Stimulated activated CD4-positive, alpha-beta T cell treated with anti-CD3 and anti-CD28 coated beads, TNF-alpha, amount 100 ng/mL, for 1 hour (primary cell): Measurements from ENCODE around the gene RNF44.

ENCODE experiments used
- DNase-seq, 3 donors: peaks; one replicate each; pipeline ENCODE4 v3.0.0-alpha.2; 2020; ENCODE audit warnings: low read depth in 3 of 3, low spot score in 1 of 3

Gene RNF44

DNA sequence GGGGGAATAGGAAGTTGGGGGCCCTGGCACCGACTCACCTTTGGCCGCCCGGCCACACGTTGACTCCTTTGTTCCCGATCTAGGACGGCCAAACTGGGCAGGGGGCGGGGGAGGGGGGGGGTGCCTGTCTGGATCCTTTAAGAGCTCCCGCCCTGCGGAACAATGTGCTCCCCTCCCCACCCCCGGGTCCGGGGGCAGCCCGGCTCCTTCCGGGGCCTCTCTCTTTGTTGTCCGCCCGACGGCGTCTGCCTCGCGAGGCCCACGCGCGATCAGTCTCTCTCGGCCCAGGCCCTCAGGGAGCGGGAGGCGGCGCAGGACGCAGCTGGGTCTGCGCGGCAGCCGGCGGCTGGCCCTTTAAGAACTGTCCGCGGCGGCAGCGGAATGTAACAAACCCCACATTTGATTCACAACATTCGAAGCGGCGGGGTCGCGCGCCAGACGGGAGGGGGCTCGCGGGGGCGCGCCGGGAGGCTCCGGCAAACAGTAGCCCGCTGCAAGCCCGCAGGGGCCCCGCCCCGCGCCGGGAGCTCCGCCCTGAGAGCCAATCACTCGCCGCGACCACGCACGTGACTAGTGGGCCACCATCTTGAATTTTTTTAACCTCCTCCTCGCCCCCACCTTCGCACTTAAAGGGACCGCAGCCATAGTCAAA is at the start of gene RNF44:
RNF44 (minus strand) TSS at position 501 of the 652 bp plus-strand sequence. CDS start 4,930 bp downstream, outside the sequence.
- peak; percentile 95 to 97 (median 95) for DNase-seq

DNA sequence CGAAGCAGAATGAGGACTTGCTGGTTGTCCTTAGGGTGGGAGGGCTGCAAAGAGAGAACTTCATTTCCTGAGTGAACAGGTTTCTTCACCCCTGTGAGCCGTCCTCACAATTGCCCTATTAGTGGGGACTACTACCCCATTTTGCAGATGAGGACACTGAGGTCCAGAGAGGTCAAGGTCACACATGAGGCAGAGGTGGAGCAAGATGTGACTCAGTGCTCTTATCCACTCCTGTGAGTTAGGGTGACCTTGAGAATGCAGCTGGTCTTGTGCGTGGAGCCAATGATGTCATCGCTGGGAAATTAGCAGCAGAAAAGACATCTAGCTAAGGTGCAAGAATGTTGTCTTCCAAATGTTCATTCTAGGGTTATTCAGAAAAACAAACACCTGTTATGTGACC is 45.9 kb upstream of the RNF44 start:
- DNase-seq: no peak

DNA sequence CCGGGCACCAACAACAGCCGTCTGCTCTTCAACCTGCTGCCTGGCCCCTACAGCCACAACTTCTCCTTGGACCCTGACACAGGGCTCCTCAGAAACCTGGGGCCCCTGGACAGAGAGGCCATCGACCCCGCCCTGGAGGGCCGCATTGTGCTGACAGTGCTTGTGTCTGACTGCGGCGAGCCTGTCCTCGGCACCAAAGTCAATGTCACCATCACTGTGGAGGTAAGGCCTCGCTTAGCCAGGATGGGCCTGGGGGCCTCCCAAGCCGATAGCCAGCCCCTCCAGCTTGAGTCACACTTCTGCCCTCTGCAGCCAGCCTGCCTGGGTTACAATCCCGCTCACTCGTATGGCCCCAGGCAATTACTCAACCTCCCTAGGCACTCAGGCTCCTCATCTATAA is 44.2 kb upstream of the RNF44 start:
- no peak for DNase-seq

DNA sequence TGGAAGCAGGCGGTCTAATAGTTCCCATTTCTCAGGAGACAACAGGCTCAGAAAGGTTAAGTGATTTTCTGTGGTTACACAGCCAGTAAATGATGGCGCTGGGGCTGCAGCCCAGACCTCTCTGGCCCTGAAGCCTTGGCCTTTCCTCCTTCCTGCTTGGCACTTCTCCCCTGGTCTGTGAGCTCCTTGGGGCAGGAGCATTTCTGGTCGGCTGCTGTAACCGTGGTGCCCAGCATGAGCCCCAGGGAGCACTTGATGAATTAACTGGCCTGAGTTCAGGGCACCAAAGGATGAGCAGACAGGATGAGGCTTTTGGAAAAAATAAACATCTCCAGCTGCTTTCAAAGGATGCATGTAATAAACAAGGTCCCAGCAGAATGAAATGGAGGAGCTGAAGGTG is 42.1 kb upstream of the RNF44 start:
- no peak for DNase-seq

DNA sequence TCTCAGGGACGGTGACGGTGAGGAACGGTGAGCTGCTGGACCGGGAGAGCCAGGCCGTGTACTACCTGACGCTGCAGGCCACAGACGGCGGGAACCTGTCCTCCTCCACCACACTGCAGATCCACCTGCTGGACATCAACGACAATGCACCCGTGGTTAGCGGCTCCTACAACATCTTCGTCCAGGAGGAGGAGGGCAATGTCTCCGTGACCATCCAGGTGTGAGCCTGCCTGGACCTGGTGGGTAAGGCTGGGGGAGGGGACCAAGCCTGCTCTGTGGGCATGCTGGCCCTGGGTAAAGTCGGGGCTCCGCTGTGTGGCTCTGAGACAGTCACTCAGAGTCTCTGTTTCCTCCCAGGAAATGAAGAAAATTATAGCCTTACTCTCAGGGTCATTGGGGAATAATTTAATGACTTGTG is 41.2 kb upstream of the RNF44 start:
- no peak for DNase-seq

DNA sequence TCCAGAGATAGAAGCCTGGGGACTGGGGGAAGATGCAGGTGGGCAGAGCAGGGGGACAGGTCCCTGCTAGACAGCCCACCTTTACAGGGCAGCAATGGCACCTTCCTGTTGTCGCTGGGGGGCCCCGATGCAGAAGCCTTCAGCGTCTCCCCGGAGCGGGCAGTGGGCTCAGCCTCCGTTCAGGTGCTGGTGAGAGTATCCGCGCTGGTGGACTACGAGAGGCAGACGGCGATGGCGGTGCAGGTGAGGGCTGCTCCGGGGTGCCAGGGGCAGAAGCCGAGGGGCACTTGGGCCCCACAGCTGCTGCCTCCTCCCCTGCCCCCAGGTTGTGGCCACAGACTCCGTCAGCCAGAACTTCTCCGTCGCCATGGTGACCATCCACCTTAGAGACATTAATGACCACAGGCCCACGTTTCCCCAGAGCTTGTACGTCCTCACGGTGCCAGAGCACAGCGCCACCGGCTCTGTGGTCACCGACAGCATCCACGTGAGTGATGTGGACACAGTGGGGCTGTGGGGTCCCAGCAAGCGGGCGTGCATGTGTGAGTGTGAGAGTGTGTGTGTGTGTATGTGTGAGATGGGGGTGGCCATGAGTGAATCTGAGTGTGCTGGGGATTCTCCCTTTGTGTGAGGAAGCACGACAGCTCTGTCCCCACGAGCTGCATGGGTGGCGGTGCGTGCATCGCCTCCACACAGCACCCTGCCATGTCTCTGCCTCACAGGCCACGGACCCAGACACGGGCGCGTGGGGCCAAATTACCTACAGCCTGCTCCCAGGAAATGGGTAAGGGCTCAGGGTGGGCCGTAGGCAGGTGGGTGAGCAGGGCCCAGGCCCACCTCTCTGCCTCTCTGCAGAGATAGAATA is 40.3 kb upstream of the RNF44 start:
- no peak for DNase-seq

DNA sequence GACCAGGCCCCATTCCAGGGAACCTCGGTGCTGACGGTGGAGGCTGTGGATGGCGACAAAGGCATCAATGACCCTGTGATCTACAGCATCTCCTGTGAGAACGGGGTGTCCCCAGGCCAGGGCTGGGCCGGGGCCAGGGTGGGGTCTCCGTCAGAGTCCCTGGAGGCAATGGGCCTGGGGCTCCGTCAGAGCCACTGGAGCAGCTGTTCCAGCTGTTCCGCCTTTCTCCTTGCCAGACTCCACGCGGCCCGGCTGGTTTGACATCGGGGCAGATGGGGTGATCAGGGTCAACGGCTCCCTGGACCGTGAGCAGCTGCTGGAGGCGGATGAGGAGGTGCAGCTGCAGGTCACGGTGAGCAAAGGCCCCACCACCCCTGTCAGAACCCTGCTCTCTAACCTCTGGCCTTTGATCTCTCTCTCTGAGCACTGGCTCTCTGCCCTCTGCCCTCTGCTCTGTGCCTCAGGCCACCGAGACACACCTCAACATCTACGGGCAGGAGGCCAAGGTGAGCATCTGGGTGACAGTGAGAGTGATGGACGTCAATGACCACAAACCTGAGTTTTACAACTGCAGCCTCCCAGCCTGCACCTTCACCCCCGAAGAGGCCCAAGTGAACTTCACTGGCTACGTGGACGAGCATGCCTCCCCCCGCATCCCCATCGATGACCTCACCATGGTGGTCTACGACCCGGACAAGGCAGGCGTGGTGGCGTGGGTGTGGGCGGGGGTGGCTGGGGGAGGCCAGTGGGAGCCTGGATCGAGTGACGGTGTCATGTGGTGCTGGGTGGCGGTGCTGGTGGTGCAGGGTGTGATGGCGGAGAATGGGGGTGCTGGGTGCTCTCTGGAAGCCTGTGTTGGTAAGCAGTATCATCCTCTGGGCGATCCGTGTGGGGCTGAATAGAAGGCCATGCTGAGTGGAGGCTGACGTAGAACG is 38.6 kb upstream of the RNF44 start:
- DNase-seq: no peak

DNA sequence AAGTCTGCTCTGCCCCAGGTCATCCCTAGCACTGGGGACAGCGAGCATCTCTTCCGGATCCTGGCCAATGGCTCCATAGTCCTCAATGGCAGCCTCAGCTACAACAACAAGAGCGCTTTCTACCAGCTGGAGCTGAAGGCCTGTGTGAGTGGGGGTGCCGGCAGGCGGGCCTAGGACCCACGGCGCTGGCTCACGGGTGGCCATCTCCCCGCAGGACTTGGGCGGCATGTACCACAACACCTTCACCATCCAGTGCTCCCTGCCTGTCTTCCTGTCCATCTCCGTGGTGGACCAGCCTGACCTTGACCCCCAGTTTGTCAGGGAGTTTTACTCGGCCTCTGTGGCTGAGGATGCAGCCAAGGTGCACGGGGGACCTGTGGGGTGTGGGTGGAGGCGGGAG is 37.9 kb upstream of the RNF44 start:
- DNase-seq: no peak

DNA sequence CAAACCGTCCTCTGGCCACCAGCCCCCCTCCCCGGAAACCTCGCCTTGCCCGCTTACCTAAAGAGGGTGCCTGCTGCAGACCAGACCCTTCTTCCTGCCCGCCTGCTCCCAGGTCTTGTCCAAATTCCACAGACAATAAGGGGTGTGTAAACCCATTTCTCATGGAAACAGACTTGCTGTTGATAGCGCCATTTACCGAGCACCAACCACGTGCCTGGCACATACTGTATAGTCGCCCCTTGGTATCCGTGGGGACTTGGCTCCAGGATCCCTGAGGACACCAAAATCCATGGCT is 37.0 kb upstream of the RNF44 start:
- DNase-seq: no peak

DNA sequence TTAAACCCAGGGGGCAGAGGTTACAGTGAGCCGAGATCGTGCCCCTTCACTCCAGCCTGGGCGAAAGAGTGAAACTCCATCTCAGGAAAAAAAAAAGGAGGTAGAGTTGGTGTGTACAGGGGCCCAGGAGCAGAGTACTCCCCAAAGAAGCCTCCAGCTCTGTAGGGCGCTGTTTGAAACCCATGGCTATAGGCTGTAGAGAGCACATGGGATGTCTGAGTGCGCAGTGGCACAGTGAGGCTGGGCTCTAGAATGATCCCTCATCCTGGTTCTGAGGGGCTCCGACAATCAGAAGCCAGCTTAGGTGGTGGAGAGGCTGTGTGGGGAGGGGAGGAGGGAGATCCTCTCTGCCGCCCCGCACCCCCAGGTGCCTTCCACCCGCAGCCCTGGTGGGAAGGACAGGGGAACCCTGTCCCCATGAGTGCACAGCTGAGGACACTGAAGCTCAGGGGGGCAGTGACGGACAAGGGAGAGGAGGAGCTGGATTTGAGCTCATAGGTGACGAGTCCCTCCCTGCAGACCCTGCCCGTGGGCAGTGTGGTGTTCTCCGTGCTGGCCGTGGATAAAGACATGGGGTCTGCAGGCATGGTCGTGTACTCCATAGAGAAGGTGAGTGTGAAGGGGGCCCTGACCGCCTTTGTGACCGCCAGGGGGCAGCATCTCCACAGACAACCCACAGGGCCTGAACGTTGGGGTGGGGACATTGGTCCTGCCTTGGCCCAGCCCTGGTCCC is 36.5 kb upstream of the RNF44 start:
- DNase-seq: peak; percentile 52 to 76 (median 55)

DNA sequence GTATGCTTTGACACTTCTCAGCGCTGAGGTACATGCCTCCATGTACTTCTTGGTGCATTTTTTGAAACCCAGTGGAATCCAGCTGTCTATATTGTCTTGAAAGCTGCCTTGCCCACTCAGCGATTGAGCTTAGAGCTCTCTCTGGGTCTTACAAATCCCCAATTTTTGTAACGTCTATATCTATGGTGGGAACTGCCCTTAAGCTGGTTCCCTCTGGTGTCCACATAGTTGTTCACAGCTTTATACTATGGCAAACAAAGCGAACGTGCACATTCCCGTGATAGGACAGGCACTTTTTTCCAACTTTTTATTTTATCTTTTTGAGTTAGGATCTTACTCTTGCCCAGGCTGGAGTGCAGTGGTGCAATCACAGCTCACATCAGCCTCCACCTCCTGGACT is 32.8 kb upstream of the RNF44 start:
- no peak for DNase-seq

DNA sequence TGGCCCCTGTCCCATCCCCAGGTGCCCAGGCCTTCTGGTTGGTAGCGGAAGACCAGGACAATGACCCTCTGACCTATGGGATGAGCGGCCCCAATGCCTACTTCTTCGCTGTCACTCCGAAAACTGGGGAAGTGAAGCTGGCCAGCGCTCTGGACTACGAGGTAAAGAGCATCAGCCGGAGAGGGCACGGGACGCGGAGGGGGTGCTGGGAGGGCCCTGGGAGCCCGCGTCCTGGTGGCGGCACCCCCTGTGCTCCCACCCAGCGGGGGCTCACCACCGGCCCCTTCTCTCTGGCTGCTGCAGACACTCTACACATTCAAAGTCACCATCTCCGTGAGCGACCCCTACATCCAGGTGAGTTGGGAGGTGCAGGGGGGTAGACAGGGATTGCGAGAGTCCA is 31.5 kb upstream of the RNF44 start:
- no peak for DNase-seq

DNA sequence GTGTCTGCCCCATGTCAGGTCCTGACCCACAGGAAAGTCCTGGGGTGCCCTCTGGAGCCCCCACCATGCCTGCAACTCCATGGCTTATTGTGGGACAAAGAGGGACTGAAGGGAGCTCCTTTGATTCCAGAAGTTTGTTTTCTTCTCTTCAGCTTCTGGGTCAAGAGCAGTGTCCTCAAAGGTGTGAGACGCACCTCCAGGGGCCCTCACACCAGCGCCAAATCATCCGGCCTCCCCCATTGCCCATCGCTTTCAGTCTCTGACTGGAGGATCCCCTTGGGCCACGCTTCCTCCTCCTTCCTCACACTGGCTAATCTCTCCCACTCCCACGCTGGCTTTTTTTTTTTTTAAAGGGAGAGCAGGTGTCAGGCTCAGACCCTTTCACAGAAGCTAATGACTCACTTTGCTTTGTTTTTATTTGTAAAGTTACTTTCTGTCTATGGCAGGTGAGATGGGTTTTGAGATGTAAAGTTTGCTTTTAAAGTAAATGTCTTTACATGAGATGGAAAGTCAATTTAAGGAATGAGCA is 28.6 kb upstream of the RNF44 start:
- DNase-seq: no peak

DNA sequence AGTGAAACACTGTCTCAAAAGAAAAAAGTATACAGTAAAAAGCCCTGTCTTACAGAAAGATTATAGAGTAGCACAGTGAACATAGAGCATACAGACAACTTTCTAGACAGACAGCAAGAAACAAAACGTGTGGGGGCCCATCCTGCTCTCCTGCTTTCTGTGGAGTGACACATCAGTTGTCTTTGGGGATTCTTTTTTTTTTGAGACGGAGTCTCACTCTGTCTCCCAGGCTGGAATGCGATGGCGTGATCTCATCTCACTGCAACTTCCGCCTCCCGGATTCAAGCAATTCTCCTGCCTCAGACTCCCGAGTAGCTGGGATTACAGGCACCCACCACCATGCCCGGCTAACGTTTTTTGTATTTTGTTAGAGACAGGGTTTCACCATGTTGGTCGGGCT is 26.8 kb upstream of the RNF44 start:
- no peak for DNase-seq

DNA sequence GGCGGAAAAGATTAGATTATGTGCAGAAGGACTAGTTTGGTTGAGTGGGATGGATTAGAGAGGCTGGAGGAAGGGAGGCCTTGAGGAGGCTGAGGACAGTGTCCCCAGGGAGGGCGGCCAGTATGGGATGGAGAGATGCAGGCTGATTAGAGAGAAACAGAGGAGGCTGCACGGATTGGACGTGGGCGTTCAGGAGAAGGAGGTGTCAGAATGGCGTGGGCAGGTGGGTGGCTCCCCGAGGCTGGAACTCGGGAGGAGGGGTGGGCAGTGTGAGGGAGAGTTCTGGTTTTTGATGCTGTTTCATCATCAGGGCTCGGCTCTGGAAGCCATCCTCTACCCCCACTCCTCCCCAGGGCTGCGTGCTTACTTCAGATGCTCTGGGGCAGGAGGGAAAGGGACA is 25.0 kb upstream of the RNF44 start:
- no peak for DNase-seq

DNA sequence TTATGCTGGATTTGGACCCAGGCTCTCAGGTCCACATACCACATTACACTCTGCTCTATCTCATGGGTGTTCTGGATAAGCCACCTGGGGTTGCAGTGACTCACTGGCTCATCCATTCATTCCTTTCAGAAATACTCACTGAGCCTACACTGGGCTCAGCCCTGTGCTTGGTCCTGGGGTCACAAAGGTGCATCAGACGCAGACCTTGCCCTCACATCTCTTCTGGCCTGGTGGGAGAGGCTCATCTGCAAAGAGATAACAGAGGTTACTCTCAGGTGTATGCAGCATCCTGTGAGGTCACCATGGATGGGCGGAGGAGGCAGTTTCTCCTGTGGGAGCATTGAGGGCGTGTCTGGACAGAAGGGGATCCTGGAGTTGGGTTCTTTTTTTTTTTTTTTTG is 24.1 kb upstream of the RNF44 start:
- DNase-seq: no peak

DNA sequence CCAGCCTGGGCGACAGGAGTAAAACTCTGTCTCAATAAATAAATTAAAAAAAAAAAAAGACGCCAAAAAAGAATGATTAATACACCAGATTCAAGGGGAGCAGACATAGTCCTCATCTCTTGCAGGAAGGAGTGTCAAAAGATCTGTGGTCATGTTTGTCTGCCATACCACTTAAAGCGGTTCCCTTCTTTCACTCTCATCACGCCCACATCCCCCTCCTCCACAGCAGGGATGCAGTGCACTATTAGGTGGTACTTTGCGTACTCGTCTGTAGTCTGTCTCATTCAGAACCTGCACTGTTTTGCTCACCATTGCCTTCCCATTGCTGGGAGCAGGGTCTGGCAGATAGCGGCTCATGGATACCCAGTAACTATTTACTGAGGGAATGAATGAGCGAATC is 23.2 kb upstream of the RNF44 start:
- no peak for DNase-seq

DNA sequence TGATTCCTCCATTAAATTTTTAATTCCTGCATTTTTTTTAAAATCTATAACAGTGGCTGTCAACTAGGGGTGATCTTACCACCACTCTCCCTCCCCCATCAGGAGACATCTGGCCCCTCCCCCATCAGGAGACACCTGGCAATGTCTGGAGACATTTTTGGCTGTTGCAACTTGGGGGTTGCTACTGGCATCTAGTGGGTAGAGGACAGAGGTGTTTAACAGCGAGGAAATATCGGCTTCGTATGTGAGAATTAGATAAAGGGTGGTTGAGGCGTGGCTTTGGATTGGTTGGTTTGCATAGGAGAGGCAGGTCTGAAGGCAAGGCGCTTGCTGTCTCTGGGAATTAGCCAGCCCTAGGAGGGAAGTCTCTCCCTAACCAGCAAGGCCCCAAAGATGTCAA is 22.5 kb upstream of the RNF44 start:
- no peak for DNase-seq

DNA sequence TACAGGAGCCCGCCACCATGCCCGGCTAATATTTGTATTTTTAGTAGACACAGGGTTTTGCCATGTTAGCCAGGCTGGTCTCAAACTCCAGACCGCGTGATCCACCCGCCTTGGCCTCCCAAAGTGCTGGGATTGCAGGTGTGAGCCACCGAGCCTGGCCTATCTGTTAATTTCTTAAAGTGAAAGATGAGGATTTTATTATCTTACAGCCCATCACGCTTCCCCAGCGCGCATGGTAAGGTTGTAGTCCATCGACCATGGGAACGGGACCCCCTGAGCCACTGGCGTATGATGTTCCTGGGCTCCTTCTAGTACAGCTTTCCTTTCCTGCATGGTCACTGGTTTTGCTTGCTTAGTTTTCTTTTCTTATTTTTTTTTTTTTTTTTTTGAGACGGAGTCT is 20.6 kb upstream of the RNF44 start:
- DNase-seq: no peak

DNA sequence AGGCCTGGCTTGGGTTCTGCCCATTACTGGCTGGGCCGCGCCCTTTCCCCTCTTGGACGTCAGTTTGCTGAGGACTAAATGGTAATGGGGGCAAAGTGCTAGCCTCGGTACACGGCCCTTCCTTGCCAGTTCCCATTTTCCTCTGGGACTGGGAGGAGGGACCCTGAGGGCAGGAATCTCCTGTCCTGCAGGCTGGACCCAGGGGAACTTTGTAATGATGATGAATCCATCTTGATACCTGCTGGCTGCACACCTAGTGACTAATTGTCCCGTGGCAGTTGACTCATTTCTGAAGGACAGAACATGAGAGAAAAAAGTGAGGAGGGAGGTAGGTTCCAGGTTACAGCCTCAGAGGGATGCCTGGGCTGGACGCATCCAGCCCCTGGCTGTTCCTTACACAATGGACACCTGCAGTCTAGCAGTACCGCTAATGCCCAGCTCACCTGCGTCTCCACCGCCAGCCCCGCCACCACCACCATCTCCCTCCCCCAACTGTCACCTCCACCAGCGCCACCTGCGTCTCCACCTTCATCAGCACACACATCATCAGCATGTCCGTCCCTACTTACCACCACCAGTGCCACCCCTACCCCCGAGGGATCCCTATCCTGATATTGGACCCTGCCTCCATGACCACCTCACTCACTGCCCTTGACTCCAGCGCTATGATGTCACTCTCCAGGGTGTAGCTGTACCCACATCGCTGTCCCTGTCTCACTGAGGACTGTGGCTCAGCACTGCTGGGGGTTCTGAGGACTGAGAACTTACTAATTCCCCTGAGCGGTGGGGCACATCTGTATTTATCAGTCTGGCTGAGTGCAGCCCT is 16.3 kb upstream of the RNF44 start:
- DNase-seq: no peak
